HepG2 (cell line): ENCODE data around the gene COPS7A.

Experiments
- RFX5 ChIP-seq: IDR thresholded peaks from 2 replicates; pipeline ENCODE4 v1.6.1; 2011; ENCODE audit warnings: low read depth, low read length, improper control_type of control experiment
- ZNF34 ChIP-seq: sonication (generic); formaldehyde crosslinking; IDR thresholded peaks from 2 replicates; pipeline ENCODE4 v1.4.0; 2020; ENCODE audit warnings: mild to moderate bottlenecking, missing genetic modification reagents, borderline replicate concordance
- ZNF589 ChIP-seq: sonication (generic); formaldehyde crosslinking; conservative IDR thresholded peaks from 2 replicates; pipeline ENCODE4 v1.8.0; 2022; ENCODE audit warnings: mild to moderate bottlenecking, moderate library complexity, missing genetic modification reagents
- TF ChIP-seq, protein P1 (sequence below): sonication (generic); formaldehyde crosslinking; IDR thresholded peaks from 2 replicates; pipeline ENCODE4 v1.5.0; 2020; ENCODE audit warnings: mild to moderate bottlenecking, missing genetic modification reagents, moderate library complexity
- TF ChIP-seq, protein P2 (sequence below): sonication (generic); formaldehyde crosslinking; IDR thresholded peaks from 2 replicates; pipeline ENCODE4 v1.4.0; 2020; ENCODE audit warnings: mild to moderate bottlenecking, missing genetic modification reagents

DNA sequence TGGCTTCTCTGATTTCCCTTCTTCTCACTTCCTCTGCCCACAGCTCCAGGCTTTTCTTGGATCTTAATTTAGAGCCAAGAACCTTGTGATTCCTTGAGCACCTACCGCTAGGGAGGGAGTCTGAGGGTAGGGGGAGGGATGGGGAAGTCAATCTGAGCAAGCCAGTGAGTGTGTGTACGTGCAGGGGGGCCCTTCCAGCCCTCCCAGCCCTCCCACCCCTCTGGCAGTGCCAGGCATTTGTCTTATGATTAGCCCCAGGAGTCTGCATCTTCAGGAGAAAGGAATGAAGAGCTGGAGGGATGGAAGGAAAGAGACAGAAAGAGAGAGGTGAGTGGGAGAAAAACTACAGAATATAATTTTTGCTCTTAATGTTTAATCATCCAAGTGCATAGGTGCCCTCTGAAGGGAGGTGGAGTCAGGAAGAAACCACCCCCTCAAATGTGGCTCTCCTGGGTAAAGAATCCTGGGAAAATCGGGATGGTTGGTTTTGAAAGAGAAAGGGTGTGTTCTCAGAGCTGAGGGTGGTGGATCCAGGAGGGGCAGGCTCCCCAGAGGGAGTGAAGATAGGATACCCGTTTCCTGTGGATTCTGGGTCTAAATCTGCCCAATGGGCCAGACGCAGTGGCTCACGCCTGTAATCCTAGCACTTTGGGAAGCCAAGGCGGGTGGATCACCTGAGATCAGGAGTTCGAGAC is 25.3 kb upstream of the COPS7A start:
- TF ChIP-seq ZNF34 (no peak), RFX5 (no peak), ZNF589 (CRISPR knock-in tag) (no peak)
- TF ChIP-seq, protein P1, sequence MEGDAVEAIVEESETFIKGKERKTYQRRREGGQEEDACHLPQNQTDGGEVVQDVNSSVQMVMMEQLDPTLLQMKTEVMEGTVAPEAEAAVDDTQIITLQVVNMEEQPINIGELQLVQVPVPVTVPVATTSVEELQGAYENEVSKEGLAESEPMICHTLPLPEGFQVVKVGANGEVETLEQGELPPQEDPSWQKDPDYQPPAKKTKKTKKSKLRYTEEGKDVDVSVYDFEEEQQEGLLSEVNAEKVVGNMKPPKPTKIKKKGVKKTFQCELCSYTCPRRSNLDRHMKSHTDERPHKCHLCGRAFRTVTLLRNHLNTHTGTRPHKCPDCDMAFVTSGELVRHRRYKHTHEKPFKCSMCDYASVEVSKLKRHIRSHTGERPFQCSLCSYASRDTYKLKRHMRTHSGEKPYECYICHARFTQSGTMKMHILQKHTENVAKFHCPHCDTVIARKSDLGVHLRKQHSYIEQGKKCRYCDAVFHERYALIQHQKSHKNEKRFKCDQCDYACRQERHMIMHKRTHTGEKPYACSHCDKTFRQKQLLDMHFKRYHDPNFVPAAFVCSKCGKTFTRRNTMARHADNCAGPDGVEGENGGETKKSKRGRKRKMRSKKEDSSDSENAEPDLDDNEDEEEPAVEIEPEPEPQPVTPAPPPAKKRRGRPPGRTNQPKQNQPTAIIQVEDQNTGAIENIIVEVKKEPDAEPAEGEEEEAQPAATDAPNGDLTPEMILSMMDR (CRISPR knock-in tag): no peak
- TF ChIP-seq, protein P2, sequence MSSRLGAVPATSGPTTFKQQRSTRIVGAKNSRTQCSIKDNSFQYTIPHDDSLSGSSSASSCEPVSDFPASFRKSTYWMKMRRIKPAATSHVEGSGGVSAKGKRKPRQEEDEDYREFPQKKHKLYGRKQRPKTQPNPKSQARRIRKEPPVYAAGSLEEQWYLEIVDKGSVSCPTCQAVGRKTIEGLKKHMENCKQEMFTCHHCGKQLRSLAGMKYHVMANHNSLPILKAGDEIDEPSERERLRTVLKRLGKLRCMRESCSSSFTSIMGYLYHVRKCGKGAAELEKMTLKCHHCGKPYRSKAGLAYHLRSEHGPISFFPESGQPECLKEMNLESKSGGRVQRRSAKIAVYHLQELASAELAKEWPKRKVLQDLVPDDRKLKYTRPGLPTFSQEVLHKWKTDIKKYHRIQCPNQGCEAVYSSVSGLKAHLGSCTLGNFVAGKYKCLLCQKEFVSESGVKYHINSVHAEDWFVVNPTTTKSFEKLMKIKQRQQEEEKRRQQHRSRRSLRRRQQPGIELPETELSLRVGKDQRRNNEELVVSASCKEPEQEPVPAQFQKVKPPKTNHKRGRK (CRISPR knock-in tag): no peak
